Lung (tissue), 12 donors: ENCODE measurements around the gene MGAT4C. TPM values are rescaled to one million over a fixed set of nuclear protein-coding genes. Genes with fewer than 3 reads are reported as not detected.

Experiments used
- ATAC-seq: fragments of 200-7000 bp; cut with Tn5 transposase; one replicate; pipeline ENCODE4 v1.9.1; 2020; ENCODE audit warnings: moderate number of reproducible peaks; ENCODE audit not compliant: insufficient read depth, low FRiP score
- DNase-seq, 3 donors: peaks; one replicate each; pipeline ENCODE4 v3.0.0-alpha.2; 2013 to 2017
- H3K27ac ChIP-seq, 2 donors: one replicate each; pipeline ENCODE4 v1.5.1; 2013; ENCODE audit warnings: mild to moderate bottlenecking in 2 of 2, moderate library complexity in 2 of 2, control low read depth in 1 of 2, inconsistent platforms in 1 of 2, low read depth in 1 of 2, low read length in 1 of 2
- H3K27me3 ChIP-seq, 3 donors: one replicate each; pipeline ENCODE4 v1.5.1; 2013; ENCODE audit warnings: low read length in 2 of 3; ENCODE audit not compliant: control insufficient read depth in 3 of 3, insufficient read depth in 3 of 3
- H3K36me3 ChIP-seq, 4 donors: one replicate each; pipeline ENCODE4 v1.5.1; 2013; ENCODE audit warnings: low read length in 4 of 4, mild to moderate bottlenecking in 1 of 4, moderate library complexity in 1 of 4; ENCODE audit not compliant: control insufficient read depth in 4 of 4, insufficient read depth in 4 of 4
- H3K4me1 ChIP-seq, 5 donors: one replicate each; pipeline ENCODE4 v1.5.1; 2013; ENCODE audit warnings: low read length in 5 of 5, mild to moderate bottlenecking in 2 of 5, moderate library complexity in 1 of 5; ENCODE audit not compliant: control insufficient read depth in 5 of 5, insufficient read depth in 5 of 5
- H3K4me3 ChIP-seq: one replicate; pipeline ENCODE4 v1.5.1; 2013; ENCODE audit warnings: mild to moderate bottlenecking, control low read depth, moderate library complexity
- H3K9ac ChIP-seq, 2 donors: one replicate each; pipeline ENCODE4 v1.5.1; 2013; ENCODE audit warnings: low read length in 2 of 2, control low read depth in 1 of 2; ENCODE audit not compliant: insufficient read depth in 1 of 2
- H3K9me3 ChIP-seq, 4 donors: one replicate each; pipeline ENCODE4 v1.5.1; 2013; ENCODE audit warnings: low read length in 3 of 4, mild to moderate bottlenecking in 1 of 4, moderate library complexity in 1 of 4; ENCODE audit not compliant: control insufficient read depth in 4 of 4, insufficient read depth in 3 of 4
- WGBS, 2 donors: extraction: QIAGEN DNeasy Blood & Tissue Kit; methylation state at CpG; one replicate each; pipeline ENCODE4 v1.1.7; 2013; 5-methylcytosine and 5-hydroxymethylcytosine counted together
- polyA plus RNA-seq, 2 donors: library from polyadenylated mRNA; stranded (reverse); fragments of 200-250 nt; gene quantifications; one replicate each; pipeline ENCODE4 v1.2.1, GENCODE V29; 2013
- total RNA-seq, 2 donors: library from RNA; depleted of rRNA in 1 of 2; stranded (reverse); fragments of >200 nt in 1 of 2; gene quantifications; one replicate each; pipeline ENCODE4 v1.2.1, GENCODE V29; 2014 to 2021
- TF ChIP-seq, protein P1 (sequence below): IDR thresholded peaks from 2 replicates; pipeline ENCODE4 v1.5.1; 2012; ENCODE audit warnings: mild to moderate bottlenecking; ENCODE audit errors: control extremely low read depth, extremely low read depth
- donor health status: control.
- donor health status: control.
- donor health status: Bipolar disorder and iron deficiency.
- donor health status: healthy.
- donor health status: DM: yes; HTN: yes; CAD: no.

The MGAT4C gene
- total and polyA plus RNA-seq, 4 donors = 0.01 to 4.1 (median 0.62) TPM

DNA sequence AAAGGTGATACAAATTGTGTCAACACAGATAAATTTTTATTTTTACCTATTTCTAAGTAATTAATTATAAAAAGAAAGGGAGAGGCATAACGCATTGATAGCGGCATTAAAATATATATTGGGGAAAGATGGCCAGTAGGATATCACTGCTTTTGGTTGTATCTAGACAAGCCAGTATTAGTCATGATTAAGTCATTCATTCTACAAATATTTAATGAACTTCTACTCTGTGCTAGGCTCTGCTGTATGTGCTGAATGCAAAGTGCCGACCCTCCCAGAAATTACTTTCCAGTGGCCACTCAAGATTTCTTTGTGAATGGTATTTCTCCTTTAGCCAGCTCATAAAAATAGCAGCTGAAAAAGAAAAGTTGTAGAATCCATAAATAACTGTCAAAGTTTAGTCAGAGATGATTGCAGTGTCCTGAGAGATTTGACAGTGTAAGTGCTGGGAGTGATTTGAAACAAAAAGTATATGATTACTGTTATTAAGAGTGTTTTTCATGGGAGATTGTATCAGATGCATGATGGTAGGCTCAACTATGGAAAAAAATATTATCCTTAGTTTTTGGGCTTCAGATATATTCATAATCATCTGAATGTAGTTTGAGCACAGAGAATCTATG, 133.2 kb downstream of the MGAT4C start:
- no peak overlapping the region for H3K4me3 ChIP-seq
- no peak overlapping the region for H3K27ac ChIP-seq
- no peaks in the 10 kb centered on the region for H3K4me1 ChIP-seq
- no peaks in the 10 kb centered on the region for H3K27me3 ChIP-seq
- no peaks in the 10 kb centered on the region for H3K36me3 ChIP-seq
- no peaks in the 10 kb centered on the region for H3K9me3 ChIP-seq
- DNase-seq = no peak
- WGBS, 2 donors = 74% methylated on average over 3 of the region's 3 CpGs
- TF ChIP-seq, protein P1, sequence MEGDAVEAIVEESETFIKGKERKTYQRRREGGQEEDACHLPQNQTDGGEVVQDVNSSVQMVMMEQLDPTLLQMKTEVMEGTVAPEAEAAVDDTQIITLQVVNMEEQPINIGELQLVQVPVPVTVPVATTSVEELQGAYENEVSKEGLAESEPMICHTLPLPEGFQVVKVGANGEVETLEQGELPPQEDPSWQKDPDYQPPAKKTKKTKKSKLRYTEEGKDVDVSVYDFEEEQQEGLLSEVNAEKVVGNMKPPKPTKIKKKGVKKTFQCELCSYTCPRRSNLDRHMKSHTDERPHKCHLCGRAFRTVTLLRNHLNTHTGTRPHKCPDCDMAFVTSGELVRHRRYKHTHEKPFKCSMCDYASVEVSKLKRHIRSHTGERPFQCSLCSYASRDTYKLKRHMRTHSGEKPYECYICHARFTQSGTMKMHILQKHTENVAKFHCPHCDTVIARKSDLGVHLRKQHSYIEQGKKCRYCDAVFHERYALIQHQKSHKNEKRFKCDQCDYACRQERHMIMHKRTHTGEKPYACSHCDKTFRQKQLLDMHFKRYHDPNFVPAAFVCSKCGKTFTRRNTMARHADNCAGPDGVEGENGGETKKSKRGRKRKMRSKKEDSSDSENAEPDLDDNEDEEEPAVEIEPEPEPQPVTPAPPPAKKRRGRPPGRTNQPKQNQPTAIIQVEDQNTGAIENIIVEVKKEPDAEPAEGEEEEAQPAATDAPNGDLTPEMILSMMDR = no peak
- no peak for ATAC-seq
- no peak overlapping the region for H3K9ac ChIP-seq

DNA sequence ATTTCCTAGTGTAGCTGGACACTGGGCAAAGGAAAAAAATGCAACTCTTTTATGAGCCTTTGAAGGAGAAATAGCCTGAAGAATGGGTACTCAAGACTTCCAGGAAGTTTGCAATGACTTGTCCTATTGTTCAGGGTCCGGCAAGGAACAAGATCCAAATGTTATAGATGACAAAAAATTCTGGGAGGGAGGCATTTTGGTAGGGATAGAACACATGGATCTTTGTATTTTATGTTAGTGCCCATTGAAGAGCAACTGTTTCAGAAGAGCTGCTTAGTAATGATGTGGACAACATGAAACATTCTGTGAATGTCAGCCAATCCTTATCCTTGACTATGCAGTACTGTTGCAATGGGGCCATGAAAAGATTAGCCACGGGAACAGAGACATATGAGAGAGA, 138.0 kb downstream of the MGAT4C start:
- TF ChIP-seq, protein P1 = no peak
- no peak overlapping the region for H3K4me3 ChIP-seq
- DNase-seq (no peak), ATAC-seq (no peak)
- H3K4me1 ChIP-seq = no peaks in the 10 kb centered on the region
- H3K9me3 ChIP-seq = peaks cover 0 to 2% (median 0%) of the 10 kb centered on the region in 4 donors
- 70 to 72% methylated on average over 2 of the region's 2 CpGs for WGBS, 2 donors
- no peak overlapping the region for H3K9ac ChIP-seq
- H3K27ac ChIP-seq = no peak overlapping the region
- no peaks in the 10 kb centered on the region for H3K36me3 ChIP-seq
- no peaks in the 10 kb centered on the region for H3K27me3 ChIP-seq

DNA sequence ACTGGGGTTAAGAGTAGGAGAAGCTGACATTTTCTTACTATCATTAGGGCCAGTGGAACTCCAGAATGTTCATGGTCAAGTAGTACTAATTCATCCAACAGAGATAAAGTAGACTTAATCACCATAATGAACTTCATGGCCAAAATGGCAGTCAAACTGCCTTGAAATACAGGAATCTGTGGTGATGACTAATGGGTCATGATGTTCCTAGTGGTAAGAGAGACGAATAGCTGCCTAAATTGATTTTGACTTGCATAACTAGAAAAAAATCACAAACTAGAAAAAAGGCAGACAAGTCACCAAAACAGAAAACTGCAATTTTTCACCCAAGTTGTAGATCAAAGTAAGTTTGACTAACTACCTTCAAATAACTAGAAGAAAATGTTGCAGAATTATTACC, 138.5 kb downstream of the MGAT4C start:
- no peaks in the 10 kb centered on the region for H3K27me3 ChIP-seq

More for the DNA sequence above, 138.5 kb downstream of the MGAT4C start:
- Histone ChIP-seq H3K4me3 (no peak overlapping the region), H3K9me3 (peaks cover 0 to 2% (median 0%) of the 10 kb centered on the region in 4 donors), H3K36me3 (no peaks in the 10 kb centered on the region), H3K4me1 (no peaks in the 10 kb centered on the region), H3K27ac (no peak overlapping the region), H3K9ac (no peak overlapping the region)
- ATAC-seq = no peak
- TF ChIP-seq, protein P1 = no peak
- DNase-seq = no peak
- 63 to 79% methylated on average over 1 of the region's 1 CpG for WGBS, 2 donors
